ENCODE results near the gene CTTNBP2NL. TPM values are rescaled to one million over a fixed set of nuclear protein-coding genes. Genes with fewer than 3 reads are reported as not detected.

CTTNBP2NL gene
- total RNA-seq: 10 to 100 TPM; 25.9 to 59.4 (median 49.3) TPM

GRCh38 chr1:112395821-112396652 lies at the start of gene CTTNBP2NL:
Gene CTTNBP2NL, plus strand, starts transcription at chr1:112396214. Its CDS starts 19,952 bp downstream, at chr1:112416166.
- TF ChIP-seq CTCF (IDR thresholded peaks at IDR 0.05): no peak
- peak; percentile 14 for TF ChIP-seq EP300 (IDR thresholded peaks at IDR 0.05)
- peak in 1 of 2 donors; percentile 29 for TF ChIP-seq POLR2A (IDR thresholded peaks at IDR 0.05)
- TF ChIP-seq POLR2AphosphoS5 (IDR thresholded peaks at IDR 0.05): peak in 2 of 3 donors; percentile 58 to 60
- peak; percentile 97 to 98 for DNase-seq (ENCODE audit: low spot score in 2 of 2)
- Histone ChIP-seq H3K27ac (peak within 1 kb of the TSS; percentile 98), H3K4me1 (peaks cover 76% of the 10 kb centered on the region), H3K27me3 (no peaks in the 10 kb centered on the region), H3K9me3 (no peaks in the 10 kb centered on the region), H3K4me3 (peak within 1 kb of the TSS; percentile 82), H3K36me3 (no peaks in the 10 kb centered on the region)
- WGBS: under 1% methylated on average over 36 of the region's 53 CpGs

- Histone ChIP-seq H3K4me3 (no peak overlapping the region), H3K9me3 (no peaks in the 10 kb centered on the region), H3K4me1 (no peaks in the 10 kb centered on the region), H3K36me3 (no peaks in the 10 kb centered on the region), H3K27ac (no peak overlapping the region), H3K27me3 (no peaks in the 10 kb centered on the region)
- no peak for TF ChIP-seq EP300 (IDR thresholded peaks at IDR 0.05)
- TF ChIP-seq CTCF (IDR thresholded peaks at IDR 0.05): no peak
- TF ChIP-seq POLR2A (IDR thresholded peaks at IDR 0.05): no peak
- TF ChIP-seq POLR2AphosphoS5 (IDR thresholded peaks at IDR 0.05): no peak
- WGBS: 68% methylated on average over 3 of the region's 3 CpGs
- DNase-seq (ENCODE audit: low spot score in 2 of 2): no peak
These were observed 49.1 kb upstream of the CTTNBP2NL start for GRCh38 chr1:112346801-112347350.

- H3K4me3 ChIP-seq: no peak overlapping the region
- H3K4me1 ChIP-seq: peaks cover 45% of the 10 kb centered on the region
- no peaks in the 10 kb centered on the region for H3K9me3 ChIP-seq
- H3K27ac ChIP-seq: no peak overlapping the region
- TF ChIP-seq CTCF (IDR thresholded peaks at IDR 0.05) (no peak), POLR2AphosphoS5 (IDR thresholded peaks at IDR 0.05) (no peak), EP300 (IDR thresholded peaks at IDR 0.05) (no peak)
- no peaks in the 10 kb centered on the region for H3K27me3 ChIP-seq
- DNase-seq (ENCODE audit: low spot score in 2 of 2): no peak
- 43% methylated on average over 2 of the region's 2 CpGs for WGBS
- H3K36me3 ChIP-seq: no peaks in the 10 kb centered on the region
These were observed 39.2 kb upstream of the CTTNBP2NL start for GRCh38 chr1:112356765-112357164.

GRCh38 chr1:112357467-112357866 lies 38.5 kb upstream of the CTTNBP2NL start:
- H3K27me3 ChIP-seq: no peaks in the 10 kb centered on the region
- H3K36me3 ChIP-seq: no peaks in the 10 kb centered on the region
- DNase-seq (ENCODE audit: low spot score in 2 of 2): no peak
- no peak overlapping the region for H3K4me3 ChIP-seq
- no peaks in the 10 kb centered on the region for H3K9me3 ChIP-seq
- no peak for TF ChIP-seq POLR2AphosphoS5 (IDR thresholded peaks at IDR 0.05)
- no peak for TF ChIP-seq CTCF (IDR thresholded peaks at IDR 0.05)
- no peak for TF ChIP-seq EP300 (IDR thresholded peaks at IDR 0.05)
- TF ChIP-seq POLR2A (IDR thresholded peaks at IDR 0.05): no peak
- H3K27ac ChIP-seq: no peak overlapping the region
- 85% methylated on average over 6 of the region's 6 CpGs for WGBS
- peaks cover 45% of the 10 kb centered on the region for H3K4me1 ChIP-seq

GRCh38 chr1:112358061-112358770 lies 37.8 kb upstream of the CTTNBP2NL start:
- Histone ChIP-seq H3K9me3 (no peaks in the 10 kb centered on the region), H3K27ac (peak overlapping the region; percentile 92), H3K27me3 (no peaks in the 10 kb centered on the region), H3K36me3 (no peaks in the 10 kb centered on the region), H3K4me3 (peak overlapping the region; percentile 39), H3K4me1 (peaks cover 45% of the 10 kb centered on the region)
- TF ChIP-seq EP300 (IDR thresholded peaks at IDR 0.05) (no peak), CTCF (IDR thresholded peaks at IDR 0.05) (no peak), POLR2A (IDR thresholded peaks at IDR 0.05) (no peak), POLR2AphosphoS5 (IDR thresholded peaks at IDR 0.05) (no peak)
- DNase-seq (ENCODE audit: low spot score in 2 of 2): no peak
- WGBS: 77% methylated on average over 8 of the region's 8 CpGs

Data from suprapubic skin (tissue), 4 donors.